IMR-90 (cell line): ENCODE measurements around the gene N4BP2L1. TPM values are rescaled to one million over a fixed set of nuclear protein-coding genes. Genes with fewer than 3 reads are reported as not detected.

ENCODE experiments used
- ATAC-seq: fragments of 200-7000 bp; cut with Tn5 transposase; 2 replicates; pipeline ENCODE4 v1.9.1; 2020; ENCODE audit warnings: low read depth, mild to moderate bottlenecking, moderate library complexity
- BruUV-seq: library from RNA; stranded (reverse); fragments of 400-500 nt; replicated peaks from 2 replicates; lab custom pipeline; 2021; lab: Mats Ljungman, UMichigan
- CTCF ChIA-PET: fragments of 300-600 bp; formaldehyde crosslinking; extraction: SDS; loops from one replicate; lab custom pipeline; 2021; ENCODE audit warnings: antibody characterized with exemption; lab: Yijun Ruan, JAX
- POLR2A ChIA-PET: fragments of 300-600 bp; sonication (Branson Sonifier 250); formaldehyde crosslinking; loops from one replicate; lab custom pipeline; 2022; ENCODE audit warnings: antibody characterized with exemption; ENCODE audit not compliant: unreplicated experiment; lab: Charles Lee
- DNase-seq: peaks from one replicate; pipeline ENCODE4 v3.0.0; 2013
- H2AFZ ChIP-seq: replicated peaks from 2 replicates; pipeline ENCODE3; 2013; ENCODE audit warnings: low read length, mild to moderate bottlenecking; ENCODE audit not compliant: poor library complexity
- H2AK5ac ChIP-seq: 2 replicates; pipeline ENCODE4 v1.6.1; 2013; ENCODE audit warnings: low read depth, low read length, inconsistent platforms
- H2AK9ac ChIP-seq: replicated peaks from 2 replicates; pipeline ENCODE3; 2013; ENCODE audit warnings: mild to moderate bottlenecking, low read depth, low read length, moderate library complexity; ENCODE audit not compliant: poor library complexity
- H2BK120ac ChIP-seq: 2 replicates; pipeline ENCODE4 v1.6.1; 2013; ENCODE audit warnings: low read depth, low read length, inconsistent platforms
- H2BK15ac ChIP-seq: 3 replicates; pipeline ENCODE4 v1.6.1; 2013; ENCODE audit warnings: low read depth, low read length, inconsistent platforms
- H2BK20ac ChIP-seq: 2 replicates; pipeline ENCODE4 v1.6.1; 2013; ENCODE audit warnings: low read depth, mild to moderate bottlenecking, inconsistent platforms, low read length, moderate library complexity
- H2BK5ac ChIP-seq: 2 replicates; pipeline ENCODE4 v1.6.1; 2013; ENCODE audit warnings: mild to moderate bottlenecking, low read depth, low read length, inconsistent platforms; ENCODE audit not compliant: poor library complexity, severe bottlenecking
- H3K14ac ChIP-seq: replicated peaks from 2 replicates; pipeline ENCODE4 v1.6.1; 2013; ENCODE audit warnings: low read depth, low read length, inconsistent platforms
- H3K18ac ChIP-seq: 2 replicates; pipeline ENCODE4 v1.6.1; 2013; ENCODE audit warnings: low read depth, low read length, control low read depth
- H3K23ac ChIP-seq: 2 replicates; pipeline ENCODE4 v1.6.1; 2013; ENCODE audit warnings: low read depth, low read length, inconsistent platforms
- H3K27ac ChIP-seq: 2 replicates; pipeline ENCODE4 v1.5.1; 2013; ENCODE audit warnings: mild to moderate bottlenecking, control low read depth, low read length; ENCODE audit not compliant: insufficient read depth
- H3K27me3 ChIP-seq: 2 replicates; pipeline ENCODE4 v1.6.1; 2013; ENCODE audit warnings: low read length; ENCODE audit not compliant: control insufficient read depth, insufficient read depth
- H3K36me3 ChIP-seq: 2 replicates; pipeline ENCODE4 v1.6.1; 2013; ENCODE audit warnings: low read length, mixed read lengths; ENCODE audit not compliant: control insufficient read depth, insufficient read depth
- H3K4ac ChIP-seq: 2 replicates; pipeline ENCODE4 v1.6.1; 2013; ENCODE audit warnings: low read depth, low read length, inconsistent platforms
- H3K4me1 ChIP-seq: 2 replicates; pipeline ENCODE4 v1.6.1; 2013; ENCODE audit warnings: low read length, mixed read lengths; ENCODE audit not compliant: control insufficient read depth, insufficient read depth
- H3K4me2 ChIP-seq: 2 replicates; pipeline ENCODE4 v1.6.1; 2013; ENCODE audit warnings: low read depth, mild to moderate bottlenecking, control low read depth, low read length, moderate library complexity
- H3K4me3 ChIP-seq: 2 replicates; pipeline ENCODE4 v1.5.1; 2013; ENCODE audit warnings: low read depth, mild to moderate bottlenecking, control low read depth, low read length, moderate library complexity; ENCODE audit not compliant: insufficient read depth
- H3K56ac ChIP-seq: 2 replicates; pipeline ENCODE4 v1.6.1; 2013; ENCODE audit warnings: low read length, inconsistent platforms; ENCODE audit not compliant: insufficient read depth; ENCODE audit errors: extremely low read depth
- H3K79me1 ChIP-seq, 2 experiments: 2 replicates each; pipeline ENCODE4 v1.6.1; 2013; ENCODE audit warnings: low read length in 2 of 2, inconsistent platforms in 1 of 2, low read depth in 1 of 2
- H3K9ac ChIP-seq: 2 replicates; pipeline ENCODE4 v1.6.1; 2013; ENCODE audit warnings: low read depth, low read length, control low read depth
- H3K9me1 ChIP-seq: 2 replicates; pipeline ENCODE4 v1.6.1; 2013; ENCODE audit warnings: low read length, inconsistent platforms; ENCODE audit not compliant: insufficient read depth
- H3K9me3 ChIP-seq: 2 replicates; pipeline ENCODE4 v1.6.1; 2013; ENCODE audit warnings: low read length; ENCODE audit not compliant: control insufficient read depth, insufficient read depth
- H4K20me1 ChIP-seq: 2 replicates; pipeline ENCODE4 v1.6.1; 2013; ENCODE audit warnings: low read length, inconsistent platforms; ENCODE audit not compliant: insufficient read depth
- H4K5ac ChIP-seq: 2 replicates; pipeline ENCODE4 v1.6.1; 2013; ENCODE audit warnings: mild to moderate bottlenecking, low read depth, low read length, control low read depth
- H4K8ac ChIP-seq, 2 experiments: 2 replicates each; pipeline ENCODE4 v1.6.1; 2013; ENCODE audit warnings: low read depth in 2 of 2, low read length in 2 of 2, control low read depth in 1 of 2, inconsistent platforms in 1 of 2
- H4K91ac ChIP-seq: 2 replicates; pipeline ENCODE4 v1.6.1; 2013; ENCODE audit warnings: low read depth, low read length, inconsistent platforms; ENCODE audit not compliant: insufficient read depth
- BHLHE40 ChIP-seq: fragments of 150-350 bp; IDR thresholded peaks from 2 replicates; pipeline ENCODE4 v1.6.1; 2016; ENCODE audit warnings: mild to moderate bottlenecking, low read depth, low read length
- CTCF ChIP-seq: conservative IDR thresholded peaks from 2 replicates; pipeline ENCODE4 v1.5.1; 2012; ENCODE audit warnings: mild to moderate bottlenecking, low read depth, low read length, improper control_type of control experiment
- ELK1 ChIP-seq: fragments of 150-350 bp; IDR thresholded peaks from 2 replicates; pipeline ENCODE4 v1.6.1; 2016; ENCODE audit warnings: low read depth, mild to moderate bottlenecking, low read length, moderate library complexity, borderline replicate concordance
- MAFK ChIP-seq: IDR thresholded peaks from 2 replicates; pipeline ENCODE4 v1.6.1; 2012; ENCODE audit warnings: low read depth, low read length, improper control_type of control experiment
- MAZ ChIP-seq: IDR thresholded peaks from 2 replicates; pipeline ENCODE4 v1.6.1; 2012; ENCODE audit warnings: low read depth, mild to moderate bottlenecking, low read length, improper control_type of control experiment, moderate library complexity, borderline replicate concordance
- MXI1 ChIP-seq: IDR thresholded peaks from 2 replicates; pipeline ENCODE4 v1.6.1; 2012; ENCODE audit warnings: low read depth, mild to moderate bottlenecking, low read length, moderate library complexity, borderline replicate concordance
- NFE2L2 ChIP-seq: fragments of 150-350 bp; IDR thresholded peaks from 2 replicates; pipeline ENCODE4 v1.6.1; 2016; ENCODE audit warnings: low read depth, mild to moderate bottlenecking, low read length
- POLR2A ChIP-seq: IDR thresholded peaks from 2 replicates; pipeline ENCODE4 v1.6.1; 2012; ENCODE audit warnings: mild to moderate bottlenecking, low read depth, low read length
- RAD21 ChIP-seq: IDR thresholded peaks from 2 replicates; pipeline ENCODE4 v1.6.1; 2012; ENCODE audit warnings: low read length, improper control_type of control experiment
- RCOR1 ChIP-seq: IDR thresholded peaks from 2 replicates; pipeline ENCODE4 v1.6.1; 2012; ENCODE audit warnings: mild to moderate bottlenecking, low read length, improper control_type of control experiment; ENCODE audit not compliant: insufficient replicate concordance
- SMC3 ChIP-seq: fragments of 150-350 bp; IDR thresholded peaks from 2 replicates; pipeline ENCODE4 v1.6.1; 2016; ENCODE audit warnings: low read depth, mild to moderate bottlenecking, antibody characterized with exemption, low read length, moderate library complexity
- WGBS, 2 experiments: methylation state at CpG; one replicate each; pipeline versions ENCODE4 v1.1.5 to v1.1.7; 2013; ENCODE audit warnings: missing lambda C conversion rate in 2 of 2; ENCODE audit not compliant: insufficient read length in 1 of 2; ENCODE audit errors: extremely low coverage in 2 of 2; 5-methylcytosine and 5-hydroxymethylcytosine counted together
- dilution Hi-C: fragments of 300-500 bp; cut with HindIII; formaldehyde crosslinking; loops from one replicate; pipeline ENCODE4 v1.14.3; 2018; ENCODE audit warnings: low sequenced_read_pairs; ENCODE audit not compliant: unreplicated experiment
- in situ Hi-C: fragments of 300-500 bp; cut with MboI; formaldehyde crosslinking; loops from 3 replicates; pipeline ENCODE4 v1.14.3; 2019; ENCODE audit warnings: low sequenced_read_pairs, inconsistent platforms, mixed read lengths
- intact Hi-C: fragments of 100-400 bp; cut with micrococcal nuclease; formaldehyde crosslinking; loops from 2 replicates; pipeline ENCODE4 v1.10.0; 2022
- polyA plus RNA-seq, 3 experiments: library from polyadenylated mRNA; depleted of rRNA; stranded (reverse); fragments of >200 nt; gene quantifications; 2 replicates each; pipeline ENCODE4 v1.2.3, GENCODE V29; 2012; ENCODE audit warnings: low replicate concordance in 1 of 3
- total RNA-seq: library from RNA; depleted of rRNA; stranded (reverse); fragments of >200 nt; gene quantifications from 2 replicates; pipeline ENCODE4 v1.2.3, GENCODE V29; 2012
- TF ChIP-seq, protein P1 (sequence below): fragments of 150-350 bp; IDR thresholded peaks from 2 replicates; pipeline ENCODE4 v1.6.1; 2017; ENCODE audit warnings: mild to moderate bottlenecking, antibody characterized with exemption, low read length, low read depth

The N4BP2L1 gene
- total and polyA plus RNA-seq, 2 of the 4 experiments (the other 2 are of a cell fraction): 0.18 to 0.46 TPM

- in situ Hi-C loops: no loop called here
- BruUV-seq: no TSS peak
- WGBS, 2 experiments: no CpG with 5 or more reads among the region's 2 CpGs
Observed at GRCh38 chr13:32476021-32476731, 48.2 kb upstream of the N4BP2L1 start.

More at GRCh38 chr13:32476021-32476731, 48.2 kb upstream of the N4BP2L1 start:
- intact Hi-C loops: no loop called here
- no peak overlapping the region for H3K4me2 ChIP-seq
- no peaks in the 10 kb centered on the region for H3K9me1 ChIP-seq
- H3K23ac ChIP-seq: no peak overlapping the region
- H2AFZ ChIP-seq: no peak overlapping the region
- DNase-seq (no peak), ATAC-seq (no peak)
- ChIA-PET POLR2A (no interaction called here), CTCF (no interaction called here)
- H4K8ac ChIP-seq: no peak overlapping the region
- no peaks in the 10 kb centered on the region for H3K27me3 ChIP-seq
- no peak overlapping the region for H3K4me3 ChIP-seq
- no peak overlapping the region for H4K91ac ChIP-seq
- TF ChIP-seq MAZ (no peak), CTCF (no peak), RCOR1 (no peak), ELK1 (no peak), MAFK (no peak), RAD21 (no peak), MXI1 (no peak), SMC3 (no peak), BHLHE40 (no peak), NFE2L2 (no peak), POLR2A (no peak)
- TF ChIP-seq, protein P1, sequence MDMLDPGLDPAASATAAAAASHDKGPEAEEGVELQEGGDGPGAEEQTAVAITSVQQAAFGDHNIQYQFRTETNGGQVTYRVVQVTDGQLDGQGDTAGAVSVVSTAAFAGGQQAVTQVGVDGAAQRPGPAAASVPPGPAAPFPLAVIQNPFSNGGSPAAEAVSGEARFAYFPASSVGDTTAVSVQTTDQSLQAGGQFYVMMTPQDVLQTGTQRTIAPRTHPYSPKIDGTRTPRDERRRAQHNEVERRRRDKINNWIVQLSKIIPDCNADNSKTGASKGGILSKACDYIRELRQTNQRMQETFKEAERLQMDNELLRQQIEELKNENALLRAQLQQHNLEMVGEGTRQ: no peak
- H2AK9ac ChIP-seq: no peak overlapping the region
- no peak overlapping the region for H2BK5ac ChIP-seq
- H3K4ac ChIP-seq: no peak overlapping the region
- H3K14ac ChIP-seq: no peak overlapping the region
- H3K79me1 ChIP-seq: no peaks in the 10 kb centered on the region
- H2AK5ac ChIP-seq: no peak overlapping the region
- no peak overlapping the region for H2BK120ac ChIP-seq
- no peak overlapping the region for H4K5ac ChIP-seq
- no peaks in the 10 kb centered on the region for H3K9me3 ChIP-seq
- no peak overlapping the region for H2BK15ac ChIP-seq
- no peaks in the 10 kb centered on the region for H4K20me1 ChIP-seq
- H3K56ac ChIP-seq: no peak overlapping the region
- no peaks in the 10 kb centered on the region for H3K4me1 ChIP-seq
- no peak overlapping the region for H3K9ac ChIP-seq
- dilution Hi-C loops: no loop called here
- H3K27ac ChIP-seq: no peak overlapping the region
- H2BK20ac ChIP-seq: no peak overlapping the region
- H3K18ac ChIP-seq: no peak overlapping the region
- no peaks in the 10 kb centered on the region; the same call in none of the 2 replicates for H3K36me3 ChIP-seq
